ENCODE results near the gene CLDN5.
A peak's percentile ranks its signal among the peaks of the same experiment; 100 is the strongest.

The CLDN5 gene

GRCh38 chr22:19523240-19524169 is 705 bp downstream of the CLDN5 start:
- H3K36me3 ChIP-seq (ENCODE audit: control insufficient read depth in 2 of 2, insufficient read depth in 2 of 2, low read length in 2 of 2) = no peaks in the 10 kb centered on the region
- peak overlapping the region; percentile 23 to 35 for H3K27ac ChIP-seq (ENCODE audit: low read depth in 2 of 2, low read length in 2 of 2)
- peak overlapping the region; percentile 20 to 38 for H3K4me3 ChIP-seq (ENCODE audit: low read length in 2 of 2)
- no peaks in the 10 kb centered on the region for H3K9me3 ChIP-seq (ENCODE audit: control insufficient read depth in 2 of 2, low read length in 2 of 2)
- peak overlapping the region in 1 of 2 donors; percentile 15 for H3K9ac ChIP-seq (ENCODE audit: low read depth in 1 of 2, low read length in 2 of 2)
- peaks cover 8 to 14% of the 10 kb centered on the region in 2 donors for H3K27me3 ChIP-seq (ENCODE audit: control insufficient read depth in 2 of 2, insufficient read depth in 2 of 2, low read length in 2 of 2)
- peaks cover 0 to 8% of the 10 kb centered on the region in 2 donors for H3K4me1 ChIP-seq (ENCODE audit: control insufficient read depth in 2 of 2, insufficient read depth in 2 of 2, low read length in 2 of 2)

GRCh38 chr22:19522881-19523239 is 1.4 kb downstream of the CLDN5 start:
- Histone ChIP-seq H3K27ac (ENCODE audit: low read depth in 2 of 2, low read length in 2 of 2) (peak overlapping the region; percentile 32 to 35), H3K4me1 (ENCODE audit: control insufficient read depth in 2 of 2, insufficient read depth in 2 of 2, low read length in 2 of 2) (peaks cover 0 to 8% of the 10 kb centered on the region in 2 donors), H3K9me3 (ENCODE audit: control insufficient read depth in 2 of 2, low read length in 2 of 2) (no peaks in the 10 kb centered on the region), H3K27me3 (ENCODE audit: control insufficient read depth in 2 of 2, insufficient read depth in 2 of 2, low read length in 2 of 2) (peaks cover 8 to 14% of the 10 kb centered on the region in 2 donors), H3K9ac (ENCODE audit: low read depth in 1 of 2, low read length in 2 of 2) (peak overlapping the region in 1 of 2 donors; percentile 15), H3K36me3 (ENCODE audit: control insufficient read depth in 2 of 2, insufficient read depth in 2 of 2, low read length in 2 of 2) (no peaks in the 10 kb centered on the region), H3K4me3 (ENCODE audit: low read length in 2 of 2) (peak overlapping the region; percentile 20 to 38)

GRCh38 chr22:19522190-19522880 is 1.9 kb downstream of the CLDN5 start:
- H3K27me3 ChIP-seq (ENCODE audit: control insufficient read depth in 2 of 2, insufficient read depth in 2 of 2, low read length in 2 of 2) = peaks cover 8 to 14% of the 10 kb centered on the region in 2 donors
- peaks cover 0 to 8% of the 10 kb centered on the region in 2 donors for H3K4me1 ChIP-seq (ENCODE audit: control insufficient read depth in 2 of 2, insufficient read depth in 2 of 2, low read length in 2 of 2)
- H3K9ac ChIP-seq (ENCODE audit: low read depth in 1 of 2, low read length in 2 of 2) = peak overlapping the region in 1 of 2 donors; percentile 29
- peak overlapping the region; percentile 32 to 35 for H3K27ac ChIP-seq (ENCODE audit: low read depth in 2 of 2, low read length in 2 of 2)
- H3K9me3 ChIP-seq (ENCODE audit: control insufficient read depth in 2 of 2, low read length in 2 of 2) = no peaks in the 10 kb centered on the region
- peak overlapping the region; percentile 31 to 38 for H3K4me3 ChIP-seq (ENCODE audit: low read length in 2 of 2)
- no peaks in the 10 kb centered on the region for H3K36me3 ChIP-seq (ENCODE audit: control insufficient read depth in 2 of 2, insufficient read depth in 2 of 2, low read length in 2 of 2)

- Histone ChIP-seq H3K9ac (ENCODE audit: low read depth in 1 of 2, low read length in 2 of 2) (no peak overlapping the region), H3K9me3 (ENCODE audit: control insufficient read depth in 2 of 2, low read length in 2 of 2) (no peaks in the 10 kb centered on the region), H3K27ac (ENCODE audit: low read depth in 2 of 2, low read length in 2 of 2) (no peak overlapping the region), H3K27me3 (ENCODE audit: control insufficient read depth in 2 of 2, insufficient read depth in 2 of 2, low read length in 2 of 2) (peaks cover 8 to 10% of the 10 kb centered on the region in 2 donors), H3K36me3 (ENCODE audit: control insufficient read depth in 2 of 2, insufficient read depth in 2 of 2, low read length in 2 of 2) (no peaks in the 10 kb centered on the region), H3K4me1 (ENCODE audit: control insufficient read depth in 2 of 2, insufficient read depth in 2 of 2, low read length in 2 of 2) (peaks cover 0 to 8% of the 10 kb centered on the region in 2 donors), H3K4me3 (ENCODE audit: low read length in 2 of 2) (no peak overlapping the region)
These were observed 3.5 kb downstream of the CLDN5 start for GRCh38 chr22:19520566-19521305.

- Histone ChIP-seq H3K4me3 (ENCODE audit: low read length in 2 of 2) (no peak overlapping the region), H3K9ac (ENCODE audit: low read depth in 1 of 2, low read length in 2 of 2) (no peak overlapping the region), H3K9me3 (ENCODE audit: control insufficient read depth in 2 of 2, low read length in 2 of 2) (no peaks in the 10 kb centered on the region), H3K4me1 (ENCODE audit: control insufficient read depth in 2 of 2, insufficient read depth in 2 of 2, low read length in 2 of 2) (peaks cover 0 to 8% of the 10 kb centered on the region in 2 donors), H3K27ac (ENCODE audit: low read depth in 2 of 2, low read length in 2 of 2) (no peak overlapping the region), H3K36me3 (ENCODE audit: control insufficient read depth in 2 of 2, insufficient read depth in 2 of 2, low read length in 2 of 2) (no peaks in the 10 kb centered on the region), H3K27me3 (ENCODE audit: control insufficient read depth in 2 of 2, insufficient read depth in 2 of 2, low read length in 2 of 2) (peaks cover 7 to 8% of the 10 kb centered on the region in 2 donors)
These were observed 4.2 kb downstream of the CLDN5 start for GRCh38 chr22:19520007-19520406.

- Histone ChIP-seq H3K27ac (ENCODE audit: low read depth in 2 of 2, low read length in 2 of 2) (no peak overlapping the region), H3K4me1 (ENCODE audit: control insufficient read depth in 2 of 2, insufficient read depth in 2 of 2, low read length in 2 of 2) (peaks cover 0 to 8% of the 10 kb centered on the region in 2 donors), H3K9me3 (ENCODE audit: control insufficient read depth in 2 of 2, low read length in 2 of 2) (no peaks in the 10 kb centered on the region), H3K27me3 (ENCODE audit: control insufficient read depth in 2 of 2, insufficient read depth in 2 of 2, low read length in 2 of 2) (peaks cover 7 to 8% of the 10 kb centered on the region in 2 donors), H3K9ac (ENCODE audit: low read depth in 1 of 2, low read length in 2 of 2) (no peak overlapping the region), H3K36me3 (ENCODE audit: control insufficient read depth in 2 of 2, insufficient read depth in 2 of 2, low read length in 2 of 2) (no peaks in the 10 kb centered on the region), H3K4me3 (ENCODE audit: low read length in 2 of 2) (no peak overlapping the region)
These were observed 4.9 kb downstream of the CLDN5 start for GRCh38 chr22:19519041-19519926.

- no peak overlapping the region for H3K9ac ChIP-seq (ENCODE audit: low read depth in 1 of 2, low read length in 2 of 2)
- H3K27ac ChIP-seq (ENCODE audit: low read depth in 2 of 2, low read length in 2 of 2) = no peak overlapping the region
- no peaks in the 10 kb centered on the region for H3K36me3 ChIP-seq (ENCODE audit: control insufficient read depth in 2 of 2, insufficient read depth in 2 of 2, low read length in 2 of 2)
- H3K9me3 ChIP-seq (ENCODE audit: control insufficient read depth in 2 of 2, low read length in 2 of 2) = no peaks in the 10 kb centered on the region
- peaks cover 3% of the 10 kb centered on the region in 2 donors for H3K27me3 ChIP-seq (ENCODE audit: control insufficient read depth in 2 of 2, insufficient read depth in 2 of 2, low read length in 2 of 2)
- H3K4me3 ChIP-seq (ENCODE audit: low read length in 2 of 2) = no peak overlapping the region
- peaks cover 0 to 3% of the 10 kb centered on the region in 2 donors for H3K4me1 ChIP-seq (ENCODE audit: control insufficient read depth in 2 of 2, insufficient read depth in 2 of 2, low read length in 2 of 2)
These were observed 5.6 kb downstream of the CLDN5 start for GRCh38 chr22:19518635-19519034.

GRCh38 chr22:19517919-19518611 is 6.1 kb downstream of the CLDN5 start:
- Histone ChIP-seq H3K9me3 (ENCODE audit: control insufficient read depth in 2 of 2, low read length in 2 of 2) (no peaks in the 10 kb centered on the region), H3K4me3 (ENCODE audit: low read length in 2 of 2) (no peak overlapping the region), H3K27me3 (ENCODE audit: control insufficient read depth in 2 of 2, insufficient read depth in 2 of 2, low read length in 2 of 2) (peaks cover 2 to 3% of the 10 kb centered on the region in 2 donors), H3K27ac (ENCODE audit: low read depth in 2 of 2, low read length in 2 of 2) (no peak overlapping the region), H3K4me1 (ENCODE audit: control insufficient read depth in 2 of 2, insufficient read depth in 2 of 2, low read length in 2 of 2) (no peaks in the 10 kb centered on the region), H3K36me3 (ENCODE audit: control insufficient read depth in 2 of 2, insufficient read depth in 2 of 2, low read length in 2 of 2) (no peaks in the 10 kb centered on the region), H3K9ac (ENCODE audit: low read depth in 1 of 2, low read length in 2 of 2) (no peak overlapping the region)

- Histone ChIP-seq H3K4me1 (ENCODE audit: control insufficient read depth in 2 of 2, insufficient read depth in 2 of 2, low read length in 2 of 2) (no peaks in the 10 kb centered on the region), H3K27ac (ENCODE audit: low read depth in 2 of 2, low read length in 2 of 2) (no peak overlapping the region), H3K4me3 (ENCODE audit: low read length in 2 of 2) (no peak overlapping the region), H3K27me3 (ENCODE audit: control insufficient read depth in 2 of 2, insufficient read depth in 2 of 2, low read length in 2 of 2) (no peaks in the 10 kb centered on the region), H3K9me3 (ENCODE audit: control insufficient read depth in 2 of 2, low read length in 2 of 2) (no peaks in the 10 kb centered on the region), H3K9ac (ENCODE audit: low read depth in 1 of 2, low read length in 2 of 2) (no peak overlapping the region), H3K36me3 (ENCODE audit: control insufficient read depth in 2 of 2, insufficient read depth in 2 of 2, low read length in 2 of 2) (no peaks in the 10 kb centered on the region)
These were observed 7.1 kb downstream of the CLDN5 start for GRCh38 chr22:19517171-19517500.
